GM12892 (cell line): ENCODE data around the gene CACNA1G.

Source experiments
- POLR2AphosphoS5 ChIP-seq: IDR thresholded peaks from 2 replicates; pipeline ENCODE4 v1.6.1; 2011; ENCODE audit warnings: low read depth, low read length, control low read depth
- TAF1 ChIP-seq: IDR thresholded peaks from 2 replicates; pipeline ENCODE4 v1.6.1; 2011; ENCODE audit warnings: low read depth, mild to moderate bottlenecking, control low read depth, low read length, borderline replicate concordance

DNA sequence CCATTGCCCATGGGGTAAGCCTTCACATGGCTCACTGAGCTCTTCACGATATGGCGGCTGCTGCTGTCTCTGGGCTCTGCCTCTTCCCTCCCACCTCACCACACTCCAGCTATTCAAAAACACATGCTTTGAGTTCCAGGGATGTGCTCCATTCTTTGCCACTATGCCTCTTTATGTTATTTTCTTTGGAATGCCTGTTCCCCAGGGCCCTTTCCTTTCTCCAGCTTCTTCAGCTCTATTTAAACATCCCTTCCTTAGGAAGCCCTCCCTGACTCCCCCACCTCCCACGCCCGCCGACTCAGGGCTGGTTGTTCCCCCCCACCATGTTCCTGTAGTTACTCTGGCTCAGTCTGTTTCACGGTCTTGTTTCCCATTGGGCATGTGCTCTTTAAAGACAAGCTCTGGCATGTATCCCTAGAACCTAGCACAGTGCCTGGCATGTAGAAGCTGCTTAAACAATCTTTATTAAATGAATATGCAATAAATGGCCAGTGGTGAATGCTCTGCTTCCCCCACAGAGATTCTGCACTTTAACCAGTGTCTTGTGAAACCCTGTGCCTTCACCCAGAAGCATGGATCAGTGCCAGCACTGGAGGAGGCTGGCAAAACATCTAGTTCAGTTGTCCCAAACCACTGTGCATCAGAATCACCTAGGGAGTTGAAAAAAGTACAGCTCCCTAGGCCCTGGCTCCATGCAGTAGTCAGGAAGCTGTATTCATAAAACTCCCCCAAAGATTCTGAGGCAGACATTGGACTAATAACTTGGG is 45.4 kb upstream of the CACNA1G start:
- no peak for TF ChIP-seq POLR2AphosphoS5
- no peak for TF ChIP-seq TAF1
